Uterus (tissue), 2 donors: Measurements from ENCODE around the gene STK11IP.

Source experiments
- POLR2A ChIP-seq, 2 donors: fragments of 450-650 bp; IDR thresholded peaks; one replicate each; pipeline ENCODE4 v1.6.1; 2016; ENCODE audit warnings: antibody characterized with exemption in 2 of 2, mild to moderate bottlenecking in 1 of 2, moderate library complexity in 1 of 2
- TF ChIP-seq, protein P1 (sequence below), 4 experiments: fragments of 200-600 bp in 2 of 4; fragments of 450-650 bp in 2 of 4; sonication (generic) in 2 of 4; IDR thresholded peaks; one replicate each; pipeline ENCODE4 v1.5.1; 2016 to 2019; ENCODE audit warnings: antibody characterized with exemption in 4 of 4, mild to moderate bottlenecking in 2 of 4, moderate library complexity in 1 of 4

DNA sequence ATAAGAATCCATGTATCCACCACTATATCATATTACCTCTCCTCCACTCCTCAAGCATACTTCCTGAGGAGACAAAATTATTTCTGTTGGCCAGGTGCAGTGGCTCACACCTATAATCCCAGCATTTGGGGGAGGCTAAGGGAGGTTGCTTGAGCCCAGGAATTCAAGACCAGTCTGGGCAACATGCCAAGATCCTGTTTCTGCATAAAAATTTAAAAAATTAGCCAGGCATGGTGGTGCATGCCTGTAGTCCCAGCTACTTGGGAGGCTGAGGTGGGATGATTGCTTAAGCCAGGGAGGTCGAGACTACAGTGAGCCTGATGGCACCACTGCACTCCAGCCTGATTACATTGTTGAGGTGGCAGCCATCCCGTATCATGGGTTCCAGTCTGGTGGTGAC is 16.3 kb upstream of the STK11IP start:
- TF ChIP-seq POLR2A (IDR thresholded peaks at IDR 0.05), result no peak
- TF ChIP-seq, protein P1, sequence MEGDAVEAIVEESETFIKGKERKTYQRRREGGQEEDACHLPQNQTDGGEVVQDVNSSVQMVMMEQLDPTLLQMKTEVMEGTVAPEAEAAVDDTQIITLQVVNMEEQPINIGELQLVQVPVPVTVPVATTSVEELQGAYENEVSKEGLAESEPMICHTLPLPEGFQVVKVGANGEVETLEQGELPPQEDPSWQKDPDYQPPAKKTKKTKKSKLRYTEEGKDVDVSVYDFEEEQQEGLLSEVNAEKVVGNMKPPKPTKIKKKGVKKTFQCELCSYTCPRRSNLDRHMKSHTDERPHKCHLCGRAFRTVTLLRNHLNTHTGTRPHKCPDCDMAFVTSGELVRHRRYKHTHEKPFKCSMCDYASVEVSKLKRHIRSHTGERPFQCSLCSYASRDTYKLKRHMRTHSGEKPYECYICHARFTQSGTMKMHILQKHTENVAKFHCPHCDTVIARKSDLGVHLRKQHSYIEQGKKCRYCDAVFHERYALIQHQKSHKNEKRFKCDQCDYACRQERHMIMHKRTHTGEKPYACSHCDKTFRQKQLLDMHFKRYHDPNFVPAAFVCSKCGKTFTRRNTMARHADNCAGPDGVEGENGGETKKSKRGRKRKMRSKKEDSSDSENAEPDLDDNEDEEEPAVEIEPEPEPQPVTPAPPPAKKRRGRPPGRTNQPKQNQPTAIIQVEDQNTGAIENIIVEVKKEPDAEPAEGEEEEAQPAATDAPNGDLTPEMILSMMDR (IDR thresholded peaks at IDR 0.05), result no peak
